ENCODE data around the gene PALM2AKAP2.

The PALM2AKAP2 gene

GRCh38 chr9:109791747-109792146 lies 11.7 kb downstream of the PALM2AKAP2 start:
- H3K36me3 ChIP-seq (ENCODE audit: control insufficient read depth, insufficient read depth, low read length) = no peaks in the 10 kb centered on the region
- no peak overlapping the region for H3K4me3 ChIP-seq (ENCODE audit: low read depth, low read length)
- H3K27me3 ChIP-seq (ENCODE audit: control insufficient read depth, insufficient read depth, low read length) = no peaks in the 10 kb centered on the region
- no peak overlapping the region for H3K27ac ChIP-seq (ENCODE audit: low read depth, low read length)
- no peaks in the 10 kb centered on the region for H3K4me1 ChIP-seq (ENCODE audit: control insufficient read depth, insufficient read depth, low read length)
- H3K9ac ChIP-seq (ENCODE audit: low read depth, low read length) = no peak overlapping the region
- H3K9me3 ChIP-seq (ENCODE audit: control insufficient read depth, insufficient read depth, low read length) = no peaks in the 10 kb centered on the region

- Histone ChIP-seq H3K27ac (ENCODE audit: low read depth, low read length) (no peak overlapping the region), H3K9ac (ENCODE audit: low read depth, low read length) (no peak overlapping the region), H3K9me3 (ENCODE audit: control insufficient read depth, insufficient read depth, low read length) (no peaks in the 10 kb centered on the region), H3K4me3 (ENCODE audit: low read depth, low read length) (no peak overlapping the region), H3K36me3 (ENCODE audit: control insufficient read depth, insufficient read depth, low read length) (no peaks in the 10 kb centered on the region), H3K27me3 (ENCODE audit: control insufficient read depth, insufficient read depth, low read length) (no peaks in the 10 kb centered on the region), H3K4me1 (ENCODE audit: control insufficient read depth, insufficient read depth, low read length) (no peaks in the 10 kb centered on the region)
Measured at GRCh38 chr9:109792951-109793546, 13.1 kb downstream of the PALM2AKAP2 start.

GRCh38 chr9:109793921-109794320 lies 13.9 kb downstream of the PALM2AKAP2 start:
- Histone ChIP-seq H3K27ac (ENCODE audit: low read depth, low read length) (no peak overlapping the region), H3K27me3 (ENCODE audit: control insufficient read depth, insufficient read depth, low read length) (no peaks in the 10 kb centered on the region), H3K9me3 (ENCODE audit: control insufficient read depth, insufficient read depth, low read length) (no peaks in the 10 kb centered on the region), H3K36me3 (ENCODE audit: control insufficient read depth, insufficient read depth, low read length) (no peaks in the 10 kb centered on the region), H3K4me3 (ENCODE audit: low read depth, low read length) (no peak overlapping the region), H3K4me1 (ENCODE audit: control insufficient read depth, insufficient read depth, low read length) (no peaks in the 10 kb centered on the region), H3K9ac (ENCODE audit: low read depth, low read length) (no peak overlapping the region)

- Histone ChIP-seq H3K9ac (ENCODE audit: low read depth, low read length) (no peak overlapping the region), H3K36me3 (ENCODE audit: control insufficient read depth, insufficient read depth, low read length) (no peaks in the 10 kb centered on the region), H3K4me1 (ENCODE audit: control insufficient read depth, insufficient read depth, low read length) (no peaks in the 10 kb centered on the region), H3K27me3 (ENCODE audit: control insufficient read depth, insufficient read depth, low read length) (no peaks in the 10 kb centered on the region), H3K27ac (ENCODE audit: low read depth, low read length) (no peak overlapping the region), H3K9me3 (ENCODE audit: control insufficient read depth, insufficient read depth, low read length) (no peaks in the 10 kb centered on the region), H3K4me3 (ENCODE audit: low read depth, low read length) (no peak overlapping the region)
Measured at GRCh38 chr9:109794361-109795012, 14.5 kb downstream of the PALM2AKAP2 start.

- no peaks in the 10 kb centered on the region for H3K4me1 ChIP-seq (ENCODE audit: control insufficient read depth, insufficient read depth, low read length)
- H3K4me3 ChIP-seq (ENCODE audit: low read depth, low read length) = no peak overlapping the region
- H3K36me3 ChIP-seq (ENCODE audit: control insufficient read depth, insufficient read depth, low read length) = no peaks in the 10 kb centered on the region
- no peaks in the 10 kb centered on the region for H3K9me3 ChIP-seq (ENCODE audit: control insufficient read depth, insufficient read depth, low read length)
- H3K27me3 ChIP-seq (ENCODE audit: control insufficient read depth, insufficient read depth, low read length) = no peaks in the 10 kb centered on the region
- H3K9ac ChIP-seq (ENCODE audit: low read depth, low read length) = no peak overlapping the region
- H3K27ac ChIP-seq (ENCODE audit: low read depth, low read length) = no peak overlapping the region
Measured at GRCh38 chr9:109795613-109796012, 15.6 kb downstream of the PALM2AKAP2 start.

GRCh38 chr9:109796078-109796477 lies 16.1 kb downstream of the PALM2AKAP2 start:
- Histone ChIP-seq H3K9ac (ENCODE audit: low read depth, low read length) (no peak overlapping the region), H3K9me3 (ENCODE audit: control insufficient read depth, insufficient read depth, low read length) (no peaks in the 10 kb centered on the region), H3K4me1 (ENCODE audit: control insufficient read depth, insufficient read depth, low read length) (no peaks in the 10 kb centered on the region), H3K36me3 (ENCODE audit: control insufficient read depth, insufficient read depth, low read length) (no peaks in the 10 kb centered on the region), H3K27ac (ENCODE audit: low read depth, low read length) (no peak overlapping the region), H3K27me3 (ENCODE audit: control insufficient read depth, insufficient read depth, low read length) (no peaks in the 10 kb centered on the region), H3K4me3 (ENCODE audit: low read depth, low read length) (no peak overlapping the region)

GRCh38 chr9:109797006-109797405 lies 17.0 kb downstream of the PALM2AKAP2 start:
- Histone ChIP-seq H3K9ac (ENCODE audit: low read depth, low read length) (no peak overlapping the region), H3K36me3 (ENCODE audit: control insufficient read depth, insufficient read depth, low read length) (no peaks in the 10 kb centered on the region), H3K27me3 (ENCODE audit: control insufficient read depth, insufficient read depth, low read length) (no peaks in the 10 kb centered on the region), H3K4me1 (ENCODE audit: control insufficient read depth, insufficient read depth, low read length) (no peaks in the 10 kb centered on the region), H3K4me3 (ENCODE audit: low read depth, low read length) (no peak overlapping the region), H3K9me3 (ENCODE audit: control insufficient read depth, insufficient read depth, low read length) (no peaks in the 10 kb centered on the region), H3K27ac (ENCODE audit: low read depth, low read length) (no peak overlapping the region)

GRCh38 chr9:109797509-109797908 lies 17.5 kb downstream of the PALM2AKAP2 start:
- Histone ChIP-seq H3K27me3 (ENCODE audit: control insufficient read depth, insufficient read depth, low read length) (no peaks in the 10 kb centered on the region), H3K4me3 (ENCODE audit: low read depth, low read length) (no peak overlapping the region), H3K36me3 (ENCODE audit: control insufficient read depth, insufficient read depth, low read length) (no peaks in the 10 kb centered on the region), H3K9me3 (ENCODE audit: control insufficient read depth, insufficient read depth, low read length) (no peaks in the 10 kb centered on the region), H3K4me1 (ENCODE audit: control insufficient read depth, insufficient read depth, low read length) (no peaks in the 10 kb centered on the region), H3K9ac (ENCODE audit: low read depth, low read length) (no peak overlapping the region), H3K27ac (ENCODE audit: low read depth, low read length) (no peak overlapping the region)

GRCh38 chr9:109799141-109799540 lies 19.1 kb downstream of the PALM2AKAP2 start:
- Histone ChIP-seq H3K27ac (ENCODE audit: low read depth, low read length) (no peak overlapping the region), H3K36me3 (ENCODE audit: control insufficient read depth, insufficient read depth, low read length) (no peaks in the 10 kb centered on the region), H3K4me1 (ENCODE audit: control insufficient read depth, insufficient read depth, low read length) (no peaks in the 10 kb centered on the region), H3K4me3 (ENCODE audit: low read depth, low read length) (no peak overlapping the region), H3K27me3 (ENCODE audit: control insufficient read depth, insufficient read depth, low read length) (no peaks in the 10 kb centered on the region), H3K9ac (ENCODE audit: low read depth, low read length) (no peak overlapping the region), H3K9me3 (ENCODE audit: control insufficient read depth, insufficient read depth, low read length) (no peaks in the 10 kb centered on the region)

GRCh38 chr9:109799792-109800191 lies 19.8 kb downstream of the PALM2AKAP2 start:
- Histone ChIP-seq H3K4me3 (ENCODE audit: low read depth, low read length) (no peak overlapping the region), H3K9ac (ENCODE audit: low read depth, low read length) (no peak overlapping the region), H3K4me1 (ENCODE audit: control insufficient read depth, insufficient read depth, low read length) (no peaks in the 10 kb centered on the region), H3K9me3 (ENCODE audit: control insufficient read depth, insufficient read depth, low read length) (no peaks in the 10 kb centered on the region), H3K27ac (ENCODE audit: low read depth, low read length) (no peak overlapping the region), H3K36me3 (ENCODE audit: control insufficient read depth, insufficient read depth, low read length) (no peaks in the 10 kb centered on the region), H3K27me3 (ENCODE audit: control insufficient read depth, insufficient read depth, low read length) (no peaks in the 10 kb centered on the region)

- Histone ChIP-seq H3K27ac (ENCODE audit: low read depth, low read length) (no peak overlapping the region), H3K27me3 (ENCODE audit: control insufficient read depth, insufficient read depth, low read length) (no peaks in the 10 kb centered on the region), H3K9me3 (ENCODE audit: control insufficient read depth, insufficient read depth, low read length) (no peaks in the 10 kb centered on the region), H3K36me3 (ENCODE audit: control insufficient read depth, insufficient read depth, low read length) (no peaks in the 10 kb centered on the region), H3K4me3 (ENCODE audit: low read depth, low read length) (no peak overlapping the region), H3K9ac (ENCODE audit: low read depth, low read length) (no peak overlapping the region), H3K4me1 (ENCODE audit: control insufficient read depth, insufficient read depth, low read length) (no peaks in the 10 kb centered on the region)
Measured at GRCh38 chr9:109801484-109801883, 21.5 kb downstream of the PALM2AKAP2 start.
